GM12864 (cell line): Measurements from ENCODE around the gene STAT1.

Experiments
- DNase-seq: peaks from one replicate; pipeline ENCODE4 v3.0.0-alpha.2; 2011; ENCODE audit warnings: low read depth
- H3K4me3 ChIP-seq: 2 replicates; pipeline ENCODE4 v1.5.1; 2011; ENCODE audit warnings: mild to moderate bottlenecking, low read depth, low read length, control low read depth
- TF ChIP-seq, protein P1 (sequence below): IDR thresholded peaks from 2 replicates; pipeline ENCODE4 v1.5.1; 2011; ENCODE audit warnings: low read depth, mild to moderate bottlenecking, moderate library complexity, low read length, control low read depth, inconsistent platforms; ENCODE audit errors: missing control alignments

The STAT1 gene

DNA sequence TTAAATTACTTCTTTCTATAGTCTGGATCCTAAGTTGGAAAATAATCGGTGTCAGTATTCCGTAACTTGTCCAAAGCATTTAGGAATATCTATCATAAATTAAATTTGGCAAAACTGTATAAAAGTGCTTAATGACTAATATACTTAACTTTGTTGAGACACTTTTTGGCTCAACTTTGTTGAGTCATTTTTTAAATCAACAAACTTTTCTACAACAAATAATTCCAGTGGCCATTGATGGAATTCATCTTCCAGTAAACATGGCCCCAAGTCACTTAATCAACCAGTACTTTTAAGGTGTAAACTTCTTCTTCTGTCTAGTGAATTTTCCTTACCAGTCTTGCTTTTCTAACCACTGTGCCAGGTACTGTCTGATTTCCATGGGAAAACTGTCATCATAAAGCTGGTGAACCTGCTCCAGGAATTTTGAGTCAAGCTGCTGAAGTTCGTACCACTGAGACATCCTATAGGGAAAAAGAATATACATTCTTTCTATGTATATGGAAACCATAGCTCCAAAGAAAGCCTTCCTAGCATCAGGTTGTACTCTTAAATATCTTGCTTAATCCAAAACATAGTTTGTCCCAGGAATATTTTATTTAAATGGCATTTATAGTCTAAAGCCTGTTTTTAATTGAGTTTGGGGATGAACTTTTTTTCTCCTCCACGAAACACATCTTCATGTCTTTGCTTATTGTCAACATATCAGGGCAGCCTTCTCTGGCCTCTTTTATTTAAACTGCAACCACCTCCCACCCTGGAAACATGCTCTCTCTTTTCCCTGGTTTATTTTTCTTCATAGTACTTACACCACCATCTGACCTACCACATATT, 4.2 kb downstream of the STAT1 start:
- DNase-seq: no peak
- no peak overlapping the region for H3K4me3 ChIP-seq
- TF ChIP-seq, protein P1, sequence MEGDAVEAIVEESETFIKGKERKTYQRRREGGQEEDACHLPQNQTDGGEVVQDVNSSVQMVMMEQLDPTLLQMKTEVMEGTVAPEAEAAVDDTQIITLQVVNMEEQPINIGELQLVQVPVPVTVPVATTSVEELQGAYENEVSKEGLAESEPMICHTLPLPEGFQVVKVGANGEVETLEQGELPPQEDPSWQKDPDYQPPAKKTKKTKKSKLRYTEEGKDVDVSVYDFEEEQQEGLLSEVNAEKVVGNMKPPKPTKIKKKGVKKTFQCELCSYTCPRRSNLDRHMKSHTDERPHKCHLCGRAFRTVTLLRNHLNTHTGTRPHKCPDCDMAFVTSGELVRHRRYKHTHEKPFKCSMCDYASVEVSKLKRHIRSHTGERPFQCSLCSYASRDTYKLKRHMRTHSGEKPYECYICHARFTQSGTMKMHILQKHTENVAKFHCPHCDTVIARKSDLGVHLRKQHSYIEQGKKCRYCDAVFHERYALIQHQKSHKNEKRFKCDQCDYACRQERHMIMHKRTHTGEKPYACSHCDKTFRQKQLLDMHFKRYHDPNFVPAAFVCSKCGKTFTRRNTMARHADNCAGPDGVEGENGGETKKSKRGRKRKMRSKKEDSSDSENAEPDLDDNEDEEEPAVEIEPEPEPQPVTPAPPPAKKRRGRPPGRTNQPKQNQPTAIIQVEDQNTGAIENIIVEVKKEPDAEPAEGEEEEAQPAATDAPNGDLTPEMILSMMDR: no peak

DNA sequence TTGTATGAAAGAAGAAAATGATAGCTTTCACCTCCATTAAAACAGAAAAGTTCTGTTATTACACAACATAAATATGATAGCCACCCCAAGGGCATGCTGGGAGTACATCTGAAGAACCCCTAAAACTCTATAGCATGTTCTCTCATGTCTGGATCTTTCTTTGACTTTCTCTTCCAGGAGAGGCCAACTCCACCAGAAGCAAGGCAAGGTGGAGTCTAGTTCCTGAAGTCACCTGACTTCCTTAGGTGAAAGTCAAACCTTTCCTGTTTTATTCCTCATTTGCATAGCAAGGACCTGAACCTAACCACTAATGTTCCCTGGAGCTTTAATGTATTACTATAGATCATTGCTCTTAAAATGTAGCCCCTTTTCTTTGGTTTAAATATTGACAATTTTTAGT, 5.7 kb downstream of the STAT1 start:
- DNase-seq: no peak
- H3K4me3 ChIP-seq: no peak overlapping the region
- TF ChIP-seq, protein P1: no peak

DNA sequence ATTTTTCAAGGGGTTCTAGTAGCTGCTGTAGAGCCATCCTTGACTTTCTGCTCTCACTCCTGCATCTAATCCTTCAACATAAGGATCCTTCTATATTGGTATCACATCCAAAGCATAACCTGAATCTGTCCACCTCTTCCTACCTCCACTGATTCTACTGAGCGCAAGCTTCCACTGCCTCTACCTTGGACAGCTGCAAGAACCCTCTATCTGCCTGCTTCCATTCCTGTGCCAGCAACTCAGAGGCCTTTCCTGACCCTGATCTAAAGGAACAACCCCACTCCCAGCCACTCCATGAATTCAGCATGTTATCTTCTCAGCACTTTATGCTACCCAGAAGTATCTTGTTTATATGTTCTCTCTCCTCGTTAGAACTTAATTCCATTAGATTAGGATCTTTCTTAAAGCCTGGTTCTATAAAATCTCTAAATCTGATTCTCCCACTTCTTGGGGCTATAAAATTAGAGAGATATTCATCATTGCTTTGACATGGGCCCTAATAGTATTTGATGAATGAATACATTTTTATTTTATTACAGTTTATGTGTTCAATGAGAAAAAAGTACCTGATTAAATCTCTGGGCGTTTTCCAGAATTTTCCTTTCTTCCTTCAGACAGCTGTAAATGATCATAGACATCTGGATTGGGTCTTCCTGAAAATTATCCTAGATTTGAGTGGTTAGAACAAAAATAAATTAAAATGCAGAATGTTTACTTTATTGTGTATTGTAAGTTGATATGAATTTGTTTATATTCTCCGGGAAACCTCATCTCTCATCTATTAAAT, 6.8 kb downstream of the STAT1 start:
- TF ChIP-seq, protein P1: no peak

DNA sequence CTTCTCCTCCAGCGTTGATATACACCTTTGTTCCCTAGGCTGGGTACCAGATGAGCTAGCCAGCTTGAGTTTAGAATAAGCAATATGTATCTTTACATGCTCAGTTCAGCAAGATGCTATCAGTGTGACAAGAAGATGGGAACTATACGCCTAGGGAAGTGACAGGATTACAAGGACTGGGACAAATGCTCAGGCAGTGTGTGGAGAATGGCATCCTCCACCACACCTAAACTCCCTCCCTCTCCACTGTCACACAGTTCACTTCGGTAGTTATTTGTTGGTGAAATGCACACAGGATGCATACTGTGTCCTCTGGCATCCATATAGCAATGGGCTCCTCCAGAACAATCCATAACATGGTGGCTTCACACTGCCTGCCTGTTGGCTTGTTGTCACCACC, 7.7 kb downstream of the STAT1 start:
- H3K4me3 ChIP-seq: no peak overlapping the region
- DNase-seq: no peak
- TF ChIP-seq, protein P1: no peak

More for the DNA sequence above, 6.8 kb downstream of the STAT1 start:
- H3K4me3 ChIP-seq: no peak overlapping the region
- no peak for DNase-seq

DNA sequence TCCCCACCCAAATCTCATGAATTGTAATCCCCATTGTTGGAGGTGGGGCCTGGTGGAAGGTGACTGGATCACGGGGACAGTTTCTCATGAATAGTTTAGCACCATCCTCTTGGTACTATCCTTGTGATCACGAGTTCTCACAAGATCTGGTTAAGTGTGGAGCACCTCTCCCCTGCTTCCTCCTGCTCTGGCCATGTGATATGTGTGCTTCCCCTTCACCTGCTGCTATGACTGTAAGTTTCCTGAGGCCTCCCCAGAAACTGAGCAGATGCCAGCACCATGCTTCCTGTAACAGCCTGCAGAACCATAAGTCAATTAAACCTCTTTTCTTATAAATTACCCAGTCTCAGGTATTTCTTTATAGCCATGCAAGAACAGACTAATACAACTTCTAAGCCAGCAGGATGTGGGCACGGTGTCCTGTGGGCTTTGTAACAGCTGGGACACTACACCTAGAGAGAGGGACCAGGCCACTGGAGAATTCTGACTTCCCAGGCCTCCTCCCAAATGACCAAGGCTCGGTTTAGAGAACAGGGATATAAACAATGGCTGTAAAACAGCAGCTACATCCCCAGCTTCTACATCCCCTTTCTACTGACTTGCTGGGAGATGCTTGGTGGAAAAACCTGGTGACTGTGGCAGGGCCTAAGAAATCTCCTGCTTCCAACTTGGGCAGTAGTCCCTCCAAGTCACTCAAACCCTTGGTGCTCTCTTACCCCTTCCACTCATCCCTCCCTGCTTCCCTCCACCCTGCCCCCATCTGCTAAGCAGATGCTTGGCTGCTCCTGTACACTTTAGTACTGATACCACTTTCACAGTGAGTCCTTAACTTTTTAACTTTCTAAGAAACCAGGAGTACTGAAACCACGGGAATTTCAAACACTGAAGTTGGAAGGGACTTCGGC, 10.3 kb downstream of the STAT1 start:
- H3K4me3 ChIP-seq: no peak overlapping the region
- no peak for DNase-seq
- TF ChIP-seq, protein P1: no peak

DNA sequence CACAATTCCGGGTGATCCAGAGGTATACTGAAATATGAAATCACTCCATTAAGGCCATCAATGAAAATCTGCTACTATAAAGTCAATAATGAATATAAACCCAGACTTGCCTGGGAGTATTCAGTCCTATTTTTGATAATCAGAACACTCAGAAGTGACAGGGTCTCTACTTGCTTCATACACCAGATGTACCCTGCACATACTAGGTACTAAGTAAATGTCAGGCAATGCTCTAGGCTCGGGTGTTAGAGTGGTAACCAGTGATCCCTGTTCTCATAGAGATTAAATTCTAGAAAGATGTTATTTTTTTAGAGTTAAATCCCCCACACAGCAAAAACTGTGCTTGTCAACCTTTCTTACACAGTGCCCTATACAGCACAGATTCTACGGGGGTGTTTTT, 12.3 kb downstream of the STAT1 start:
- H3K4me3 ChIP-seq: no peak overlapping the region
- no peak for DNase-seq
- TF ChIP-seq, protein P1: no peak
